Glomerular visceral epithelial cell (primary cell): Measurements from ENCODE around the gene PSPN.
"Not testable (repeated sequence)": the region's sequence is repeated elsewhere in the genome, so short reads cannot be mapped to it uniquely, and the experiment has no call there.

Experiments used
- DNase-seq: peaks from one replicate; pipeline ENCODE4 v3.0.0-alpha.2; 2016; ENCODE audit errors: extremely low spot score

PSPN gene

DNA sequence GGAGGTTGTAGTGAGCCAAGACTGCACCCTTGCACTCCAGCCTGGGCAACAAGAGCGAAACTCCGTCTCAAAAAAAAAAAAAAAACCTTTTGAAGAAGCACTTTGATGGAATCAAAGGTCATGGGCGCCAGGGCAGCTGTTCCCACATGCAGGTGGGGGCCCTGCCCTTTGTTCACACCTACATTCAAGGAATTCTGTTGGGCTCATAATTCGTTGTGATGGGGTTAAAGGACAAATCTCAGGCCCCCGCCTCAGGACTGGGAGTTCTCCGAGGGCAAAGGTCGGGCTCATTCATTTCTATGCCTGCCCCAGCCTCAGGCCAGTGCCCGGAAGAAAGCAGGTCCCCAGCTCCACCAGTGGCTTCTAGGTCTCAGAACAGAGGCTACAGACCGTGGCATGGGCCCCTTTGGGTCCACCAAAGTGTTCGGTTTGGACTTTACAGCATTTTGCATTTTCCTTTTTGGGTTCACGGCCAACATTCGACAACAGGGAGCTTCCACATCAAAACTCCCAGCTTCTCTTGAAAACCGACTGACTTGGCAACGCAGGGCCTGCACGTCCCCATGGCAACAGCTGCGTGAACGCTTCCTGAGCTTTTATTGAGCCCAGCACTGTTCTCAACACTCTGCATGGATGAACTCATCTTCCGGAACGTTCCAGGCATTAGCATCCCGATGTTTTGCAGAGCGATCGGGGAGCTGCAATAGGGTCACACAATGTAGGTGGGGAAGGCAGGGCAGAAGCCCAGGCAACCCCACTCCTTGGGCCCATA is 27.3 kb upstream of the PSPN start:
- DNase-seq = no peak

DNA sequence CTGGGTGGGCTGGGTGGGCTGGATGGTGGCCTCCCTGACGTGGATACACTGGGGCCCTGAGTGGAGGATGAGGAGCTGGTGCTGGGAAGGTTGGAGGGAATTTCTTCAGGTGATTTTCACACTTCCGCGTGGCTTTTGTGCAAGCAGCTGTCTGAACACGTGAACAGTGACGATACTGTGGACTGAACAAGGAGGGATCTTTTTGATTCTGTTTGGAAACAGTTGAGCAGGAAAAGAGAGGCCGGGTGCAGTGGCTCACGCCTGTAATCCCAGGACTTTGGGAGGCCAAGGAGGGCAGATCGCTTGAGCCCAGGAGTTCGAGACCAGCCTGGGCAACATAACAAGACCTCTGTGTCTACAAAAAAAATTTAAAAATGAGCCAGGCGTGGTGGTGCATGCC is 26.3 kb upstream of the PSPN start:
- DNase-seq = no peak

DNA sequence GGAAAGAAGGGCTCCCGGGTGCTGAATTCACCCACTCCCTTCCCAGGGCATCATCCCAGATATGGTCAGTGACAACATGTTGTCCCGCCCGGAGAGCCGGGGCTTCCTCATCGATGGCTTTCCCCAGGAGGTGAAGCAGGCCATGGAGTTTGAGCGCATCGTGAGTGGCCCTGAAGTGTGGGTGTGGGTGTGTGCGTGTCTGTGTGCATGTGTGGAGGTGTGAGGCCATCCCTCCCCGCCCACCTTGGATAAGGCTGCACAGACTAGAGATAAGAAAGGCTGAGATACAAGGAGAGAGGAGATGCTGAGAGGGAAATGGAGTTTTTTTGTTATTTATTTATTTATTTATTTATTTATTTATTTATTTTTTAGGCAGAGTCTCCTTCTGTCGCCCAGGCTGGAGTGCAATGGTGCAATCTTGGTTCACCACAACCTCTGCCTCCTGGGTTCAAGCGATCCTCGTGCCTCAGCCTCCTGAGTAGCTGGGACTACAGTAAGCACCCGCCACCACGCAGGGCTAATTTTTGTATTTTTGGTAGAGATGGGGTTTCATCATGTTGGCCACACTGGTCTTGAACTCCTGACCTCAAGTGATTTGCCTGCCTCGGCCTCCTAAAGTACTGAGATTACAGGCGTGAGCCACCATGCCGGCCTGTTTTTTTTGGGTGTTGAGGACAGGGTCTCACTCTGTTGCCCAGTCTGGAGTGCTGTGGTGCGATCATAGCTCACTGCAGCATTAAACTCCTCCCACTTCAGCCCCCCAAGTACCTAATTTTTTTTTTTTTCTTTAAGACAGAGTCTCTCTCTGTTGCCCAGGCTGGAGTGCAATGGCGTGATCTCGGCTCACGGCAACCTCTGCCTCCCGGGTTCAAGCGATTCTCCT is 24.6 kb upstream of the PSPN start:
- not testable (repeated sequence) for DNase-seq

DNA sequence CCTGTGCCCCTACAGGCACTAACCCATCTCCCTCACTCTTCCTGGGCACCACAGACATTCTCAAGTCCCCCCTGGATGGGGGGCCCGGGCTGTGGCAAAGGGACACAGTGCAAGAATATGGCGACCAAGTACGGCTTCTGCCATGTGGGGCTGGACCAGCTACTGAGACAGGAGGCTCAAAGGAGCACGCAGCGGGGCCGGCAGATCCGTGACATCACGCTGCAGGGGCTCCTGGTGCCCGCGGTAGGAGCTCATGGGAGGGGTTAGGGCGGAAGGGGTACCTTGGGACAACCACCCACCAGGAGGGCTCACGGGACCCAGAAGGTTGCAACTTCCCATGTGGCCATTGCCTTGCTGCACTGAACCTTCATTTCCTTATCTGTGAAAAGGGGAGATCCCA is 20.6 kb upstream of the PSPN start:
- no peak for DNase-seq

DNA sequence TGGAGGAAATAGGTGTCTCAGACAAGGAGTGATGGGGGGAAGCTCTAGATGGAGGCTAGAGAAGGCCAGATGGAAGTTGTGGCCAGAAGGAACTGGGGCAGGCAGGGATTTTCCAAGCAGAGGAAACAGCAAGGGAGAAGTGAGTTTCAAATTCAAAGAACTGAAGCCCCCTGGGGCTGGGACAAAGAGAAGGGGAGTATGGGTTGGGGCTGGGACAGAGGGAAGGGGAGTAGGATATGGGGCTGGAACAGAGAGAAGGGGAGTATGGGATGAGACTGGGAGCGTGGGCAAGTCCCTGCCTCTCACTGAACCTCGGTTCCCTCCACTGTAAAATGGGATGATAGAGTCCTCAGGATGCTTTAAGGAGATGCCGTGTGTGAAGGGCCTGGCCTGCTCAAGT is 19.1 kb upstream of the PSPN start:
- no peak for DNase-seq

DNA sequence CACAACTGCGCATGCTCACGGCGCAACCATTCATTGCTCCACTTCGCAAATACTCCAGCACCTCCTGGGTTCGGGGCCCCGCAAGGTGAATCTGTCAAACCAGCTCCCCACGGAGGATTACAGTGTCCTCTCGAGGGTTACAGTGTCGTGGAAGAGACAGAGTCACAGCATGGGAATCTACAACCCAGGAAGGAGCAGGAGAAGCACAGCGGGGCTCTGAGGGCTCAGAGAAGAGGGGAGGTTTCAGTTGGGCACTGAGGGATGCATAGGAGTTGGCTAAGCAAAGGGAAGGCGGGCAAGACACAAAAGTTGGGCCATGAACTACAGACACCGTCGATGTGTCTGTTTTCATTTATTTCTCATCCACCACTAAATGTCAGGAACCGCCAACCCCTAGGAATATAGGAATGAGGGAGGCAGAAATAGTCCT is 18.3 kb upstream of the PSPN start:
- DNase-seq = no peak

DNA sequence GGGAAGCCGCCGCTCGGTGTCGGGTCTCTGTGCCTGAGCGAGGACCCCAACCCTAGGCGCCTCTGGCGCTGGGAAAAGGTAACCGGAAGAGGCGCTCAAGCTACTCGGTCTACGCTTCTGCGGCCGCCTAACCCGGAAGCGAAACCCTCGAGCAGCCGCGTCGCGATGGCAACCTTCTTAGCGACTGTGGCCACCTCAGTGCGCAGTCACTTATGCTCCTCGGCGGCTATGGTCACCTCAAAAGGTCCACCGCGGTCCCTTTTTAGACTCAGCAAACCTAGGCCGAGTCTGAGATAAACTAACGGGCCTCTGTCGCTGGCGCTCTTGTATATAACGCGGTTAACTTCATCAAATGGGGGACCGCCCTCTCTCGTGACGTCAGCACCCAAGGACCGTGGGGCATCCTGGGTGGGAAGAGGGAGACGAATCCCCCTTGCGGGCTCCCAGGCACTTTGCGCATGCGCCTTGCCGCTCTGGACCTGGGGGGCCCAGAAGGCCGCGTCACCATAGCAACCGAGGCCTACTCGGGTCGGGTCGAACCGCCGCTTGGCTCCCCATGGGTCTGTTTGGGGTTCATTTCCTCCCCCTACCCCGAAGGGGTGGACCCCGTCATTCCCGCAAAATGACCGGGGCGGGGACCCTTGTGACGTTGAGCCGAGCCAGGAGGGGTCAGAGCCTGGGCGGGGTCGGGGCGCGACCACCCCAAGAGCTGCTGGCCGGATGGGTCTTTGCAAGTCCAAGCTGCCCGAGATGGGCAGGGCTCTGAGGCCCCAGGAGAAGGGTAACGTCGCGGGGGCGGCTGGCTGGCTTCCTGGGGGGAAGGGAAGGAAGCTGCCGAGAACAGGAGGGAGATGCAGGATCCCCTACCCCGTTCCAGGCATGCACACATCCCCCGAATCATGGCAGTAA is 17.6 kb upstream of the PSPN start, which contains the start of gene GTF2F1:
GTF2F1 (minus strand) TSS at position 91 of the 909 bp plus-strand sequence. CDS start 169 bp downstream, outside the sequence.
- peak; percentile 95 for DNase-seq

DNA sequence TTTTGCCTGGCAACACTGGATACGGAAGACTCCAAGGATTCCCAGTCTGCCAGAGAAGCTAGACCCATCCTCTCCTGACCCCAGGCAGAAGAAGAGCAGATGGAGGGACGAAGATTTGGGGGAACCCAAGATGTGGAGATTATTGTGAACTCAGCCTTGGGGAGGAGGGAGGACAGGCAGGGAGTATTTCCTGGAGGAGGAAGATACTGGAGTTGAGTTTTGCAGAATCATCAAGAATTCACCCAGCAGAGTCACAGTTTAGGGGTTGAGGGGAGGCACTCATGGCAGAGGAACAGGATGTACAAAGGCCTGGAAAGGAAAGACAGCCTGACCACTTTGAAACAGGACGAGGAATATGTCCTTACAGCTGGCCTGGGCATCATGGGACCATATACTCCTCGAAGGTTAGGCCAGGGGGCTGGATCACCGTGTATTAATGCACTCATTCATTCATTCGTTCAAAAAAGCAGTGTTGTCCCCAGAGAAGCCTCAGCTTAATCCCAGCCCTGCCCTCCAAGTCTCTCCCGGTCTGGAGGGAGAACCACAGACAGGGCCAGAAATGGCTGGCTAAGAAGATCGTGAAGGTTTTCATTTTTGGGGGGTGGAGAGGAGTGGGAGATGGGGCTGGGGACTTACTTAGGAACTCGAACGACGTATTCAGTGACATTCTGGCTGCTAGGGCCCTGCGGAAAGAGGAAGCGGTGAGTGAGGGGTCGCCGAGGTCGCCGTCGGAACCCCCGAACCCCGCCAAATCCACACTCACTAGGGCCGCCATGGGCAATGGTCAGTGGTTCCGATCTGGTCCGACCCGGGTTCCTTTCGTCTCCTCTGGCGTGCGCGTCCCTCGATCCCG is 16.7 kb upstream of the PSPN start:
- no peak for DNase-seq

DNA sequence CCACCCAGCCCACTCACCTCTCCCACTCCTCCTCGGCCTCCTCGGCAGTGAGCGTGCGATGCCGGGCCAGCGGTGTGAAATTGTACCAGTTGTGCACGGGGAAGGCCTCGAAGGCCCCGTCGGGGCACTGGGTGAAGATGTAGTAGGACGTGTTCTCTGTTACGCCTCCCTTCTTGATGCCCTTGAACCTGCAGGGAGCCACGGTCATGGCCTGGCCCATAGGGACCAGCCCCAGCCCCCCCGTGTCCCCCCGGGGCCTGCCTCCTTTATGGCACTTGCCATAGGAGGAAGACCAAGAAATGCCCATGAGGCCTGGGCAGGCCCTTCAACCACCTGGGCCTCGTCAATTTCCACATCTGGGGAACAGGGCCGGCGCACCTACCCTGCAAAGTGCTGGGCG is 11.6 kb upstream of the PSPN start:
- no peak for DNase-seq

DNA sequence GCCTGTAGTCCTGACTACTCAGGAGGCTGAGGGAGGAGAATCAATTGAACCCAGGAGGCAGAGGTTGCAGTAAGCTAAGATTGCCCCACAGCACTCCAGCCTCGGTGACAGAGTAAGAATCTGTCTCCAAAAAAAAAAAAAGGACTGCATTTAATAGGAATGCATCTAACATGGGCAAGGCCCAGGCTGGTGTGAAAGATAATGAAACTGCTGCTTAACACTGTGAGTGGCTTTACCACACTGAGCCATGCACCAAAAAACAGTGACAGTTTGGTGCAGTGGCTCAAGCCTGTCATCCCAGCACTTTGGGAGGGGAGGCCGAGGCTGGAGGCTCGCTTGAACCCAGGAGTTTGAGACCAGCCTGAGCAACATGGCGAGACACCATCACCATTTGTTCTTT is 8.6 kb upstream of the PSPN start:
- no peak for DNase-seq

DNA sequence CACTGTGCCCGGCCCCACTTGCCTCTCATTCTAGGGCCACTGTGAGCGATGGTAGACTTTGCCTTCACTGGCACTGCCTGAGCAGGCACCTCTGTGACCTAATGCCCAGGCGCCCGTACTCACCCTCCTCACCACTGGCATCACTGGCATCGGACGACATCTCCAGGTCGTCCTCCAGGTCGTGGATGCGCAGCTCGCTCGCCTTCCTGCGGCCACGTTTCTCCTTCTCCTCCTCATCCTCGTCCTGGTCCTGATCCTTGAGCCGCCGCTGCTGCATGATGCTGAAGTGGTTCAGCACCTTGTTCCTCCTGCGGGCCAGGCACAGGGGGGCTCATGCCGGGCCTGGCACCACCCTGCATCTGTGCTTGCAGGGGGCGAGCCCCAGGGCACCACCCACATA is 7.5 kb upstream of the PSPN start:
- DNase-seq = no peak

DNA sequence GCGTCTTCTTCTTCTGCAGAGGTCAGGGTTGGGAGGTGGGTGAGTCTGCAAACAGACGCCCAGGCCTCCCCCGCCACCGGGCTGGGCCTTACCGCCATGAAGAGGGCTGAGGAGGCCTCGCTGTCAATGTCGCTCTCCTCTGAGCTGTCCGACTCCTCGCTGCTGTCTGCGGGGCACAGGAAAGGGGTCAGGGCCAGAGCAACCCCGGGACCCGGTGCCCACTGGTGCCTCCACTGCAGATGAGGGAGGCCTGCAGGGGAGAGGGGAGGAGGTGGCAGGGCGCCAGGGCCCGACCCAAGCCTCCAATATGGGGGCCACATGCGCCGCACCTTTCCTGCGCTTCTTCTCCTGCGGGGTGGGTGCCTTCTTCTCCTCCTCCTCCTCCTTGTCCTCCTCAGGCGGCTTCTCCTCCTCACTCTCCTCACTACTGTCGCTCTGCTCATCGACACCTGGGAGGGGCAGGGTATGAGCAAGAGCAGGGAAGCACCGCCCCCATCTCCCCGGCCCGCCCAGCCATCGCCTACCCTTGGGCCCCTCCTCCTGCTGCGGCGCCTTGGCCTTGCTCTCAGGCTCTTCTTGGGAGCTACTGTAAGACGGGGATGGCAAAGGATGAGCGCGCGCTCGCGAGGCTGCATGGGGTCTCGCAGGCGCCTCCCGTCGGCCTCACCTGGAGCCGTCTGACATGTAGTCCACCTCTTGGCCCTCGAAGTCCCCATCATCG is 5.5 kb upstream of the PSPN start:
- no peak for DNase-seq

DNA sequence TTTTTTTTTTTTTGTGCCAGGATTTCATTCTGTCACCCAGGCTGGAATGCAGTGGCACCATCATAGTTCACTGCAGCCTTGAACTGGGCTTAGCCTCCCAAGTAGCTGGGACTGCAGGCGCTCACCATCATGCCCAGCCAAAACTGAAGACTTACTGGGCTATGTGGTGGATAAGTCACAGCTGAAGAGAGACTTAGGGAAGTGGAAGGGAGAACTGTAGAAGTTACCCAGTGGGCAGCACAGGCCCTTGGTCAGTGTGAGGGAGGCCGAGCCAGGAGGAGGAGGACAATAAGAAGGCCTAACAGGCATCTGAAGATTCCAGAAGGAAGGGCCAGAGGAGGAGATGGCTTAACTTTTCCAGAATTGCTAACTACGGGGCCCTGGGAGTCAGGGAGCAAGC is 4.0 kb upstream of the PSPN start:
- DNase-seq = no peak

DNA sequence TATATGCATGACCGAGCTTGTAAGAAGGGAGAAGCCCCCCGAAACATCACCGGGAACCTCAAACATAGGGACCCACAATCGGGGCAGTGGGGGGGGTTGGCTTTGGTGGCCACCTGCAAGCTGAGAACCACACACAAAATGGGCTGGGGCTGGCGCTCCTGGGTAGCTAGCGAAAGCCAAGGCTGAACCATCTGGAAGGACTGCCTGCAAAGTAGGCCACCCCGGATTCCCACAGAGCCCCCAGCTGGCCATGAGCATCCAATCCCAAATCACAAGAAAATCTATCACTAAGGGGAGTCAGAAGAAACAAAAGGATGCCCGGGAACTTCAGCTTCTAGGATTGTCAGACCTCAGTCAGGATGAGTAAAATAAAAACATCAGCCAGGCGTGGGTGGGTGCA is 2.8 kb upstream of the PSPN start:
- no peak for DNase-seq

DNA sequence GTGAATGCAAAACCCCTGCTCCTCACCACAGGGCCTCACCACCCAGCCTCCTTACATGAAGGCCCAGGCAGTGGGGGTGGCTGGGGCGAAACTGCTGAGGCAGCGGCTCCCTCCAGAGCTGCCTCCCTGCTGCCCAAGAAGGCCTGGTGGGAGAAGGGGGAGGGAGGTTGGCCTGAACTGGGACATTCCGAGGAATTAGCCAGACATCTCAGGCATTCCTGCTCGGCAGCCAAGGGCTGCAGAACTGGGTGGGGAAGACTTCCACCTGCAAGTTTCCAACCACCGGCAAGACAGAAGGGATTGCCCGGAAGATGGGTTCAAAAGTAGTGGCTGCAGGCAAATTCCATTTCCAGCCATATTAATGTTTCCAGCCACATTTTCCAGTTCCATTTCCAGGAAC is 2.3 kb upstream of the PSPN start:
- DNase-seq = peak; percentile 78

DNA sequence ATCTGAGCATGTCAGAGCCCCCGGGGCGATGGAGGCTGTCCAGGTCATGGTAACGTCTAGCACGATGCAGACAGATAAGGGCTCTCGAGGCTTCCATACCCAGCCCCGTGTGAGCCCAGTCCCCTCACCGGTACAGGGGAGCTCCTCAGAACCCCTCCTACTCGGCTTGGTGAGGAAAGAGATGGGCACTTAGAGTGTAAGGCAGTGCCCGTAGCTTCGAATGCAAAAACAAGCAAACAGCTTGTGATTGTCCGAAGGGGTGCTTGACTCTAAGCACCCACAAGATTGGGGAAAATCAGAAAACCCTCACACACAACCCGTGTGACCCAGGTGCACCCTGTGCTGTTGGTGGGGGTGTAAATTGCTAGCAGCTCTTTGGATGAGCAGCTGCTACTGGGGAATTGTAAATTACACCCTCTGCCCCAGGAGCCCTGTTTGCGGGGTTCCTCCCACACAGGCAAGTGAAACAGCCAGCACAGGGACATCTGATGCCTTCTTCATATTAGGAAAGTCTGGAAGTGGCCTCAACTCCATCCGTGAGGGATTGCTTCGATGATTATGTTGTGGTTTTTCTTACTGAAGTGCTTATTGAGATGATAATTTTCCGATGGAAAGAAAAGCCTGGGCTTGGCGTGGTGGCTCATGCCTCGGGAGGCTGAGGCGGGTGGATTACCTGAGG is 918 bp upstream of the PSPN start:
- no peak for DNase-seq

DNA sequence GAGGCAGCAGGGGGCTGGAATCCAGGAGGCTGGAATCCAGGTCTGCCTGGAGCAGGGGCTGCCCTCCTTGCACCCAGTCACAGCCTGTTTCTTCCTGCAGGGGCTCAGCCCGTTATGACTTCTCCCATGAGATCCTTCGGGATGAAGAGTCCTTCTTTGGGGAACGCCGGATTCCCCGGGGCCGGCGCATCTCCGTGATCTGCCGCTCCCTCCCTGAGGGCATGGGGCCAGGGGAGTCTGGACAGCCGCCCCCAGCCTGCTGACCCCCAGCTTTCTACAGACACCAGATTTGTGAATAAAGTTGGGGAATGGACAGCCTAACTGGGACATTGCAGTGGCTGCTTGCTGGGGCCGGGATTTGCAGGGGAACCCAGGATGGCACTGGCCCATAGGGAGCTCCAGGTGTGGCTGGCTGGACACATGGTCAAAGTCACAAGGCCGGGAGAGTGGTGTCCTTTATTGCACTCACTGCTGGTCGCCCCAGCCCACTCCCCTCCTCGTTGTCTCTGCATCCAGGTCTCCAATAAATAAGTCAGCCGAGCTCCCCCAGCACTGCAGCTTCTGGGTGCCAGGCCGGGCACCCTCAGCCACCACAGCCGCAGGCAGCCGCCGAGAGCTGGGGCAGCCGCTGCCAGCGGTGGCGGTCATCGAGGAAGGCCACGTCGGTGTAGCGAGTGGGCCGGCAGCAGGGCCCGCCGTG is 872 bp downstream of the PSPN start:
- no peak for DNase-seq

DNA sequence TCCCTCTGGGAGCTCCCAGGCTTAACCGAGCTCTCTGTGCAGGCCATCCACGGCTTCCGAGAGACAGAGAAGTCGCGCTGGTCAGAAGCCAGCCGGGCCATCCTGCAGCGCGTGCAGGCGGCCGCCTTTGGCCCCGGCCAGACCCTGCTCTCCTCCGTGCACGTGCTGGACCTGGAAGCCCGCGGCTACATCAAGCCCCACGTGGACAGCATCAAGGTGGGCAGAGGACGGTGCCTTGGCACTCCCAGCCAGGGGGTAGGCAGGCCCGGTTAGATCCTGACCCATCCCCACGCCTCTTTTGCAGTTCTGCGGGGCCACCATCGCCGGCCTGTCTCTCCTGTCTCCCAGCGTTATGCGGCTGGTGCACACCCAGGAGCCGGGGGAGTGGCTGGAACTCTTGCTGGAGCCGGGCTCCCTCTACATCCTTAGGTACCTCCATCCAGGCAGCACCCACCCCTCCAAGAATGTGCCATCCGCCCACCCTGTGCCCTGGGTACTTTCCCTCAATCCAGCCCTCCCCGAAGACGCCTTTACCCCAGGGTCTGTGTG is 1.5 kb downstream of the PSPN start:
- DNase-seq = no peak

DNA sequence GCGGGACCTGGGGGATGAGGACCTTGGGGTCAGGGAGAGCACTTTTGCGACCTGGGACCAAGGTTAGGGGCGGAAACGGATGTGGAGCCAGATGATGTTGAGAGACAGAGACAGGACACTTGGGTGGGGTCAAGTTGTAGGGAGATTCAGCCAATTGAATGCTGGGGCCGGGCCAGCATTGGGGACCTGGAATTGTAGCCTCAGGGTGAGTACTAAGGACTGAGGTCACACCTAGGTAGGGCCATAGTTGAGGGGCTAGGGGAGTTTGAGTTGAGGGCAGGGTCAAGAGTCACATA is 2.0 kb downstream of the PSPN start:
- no peak for DNase-seq
